ENCODE measurements around the gene UBAC2.

DNA sequence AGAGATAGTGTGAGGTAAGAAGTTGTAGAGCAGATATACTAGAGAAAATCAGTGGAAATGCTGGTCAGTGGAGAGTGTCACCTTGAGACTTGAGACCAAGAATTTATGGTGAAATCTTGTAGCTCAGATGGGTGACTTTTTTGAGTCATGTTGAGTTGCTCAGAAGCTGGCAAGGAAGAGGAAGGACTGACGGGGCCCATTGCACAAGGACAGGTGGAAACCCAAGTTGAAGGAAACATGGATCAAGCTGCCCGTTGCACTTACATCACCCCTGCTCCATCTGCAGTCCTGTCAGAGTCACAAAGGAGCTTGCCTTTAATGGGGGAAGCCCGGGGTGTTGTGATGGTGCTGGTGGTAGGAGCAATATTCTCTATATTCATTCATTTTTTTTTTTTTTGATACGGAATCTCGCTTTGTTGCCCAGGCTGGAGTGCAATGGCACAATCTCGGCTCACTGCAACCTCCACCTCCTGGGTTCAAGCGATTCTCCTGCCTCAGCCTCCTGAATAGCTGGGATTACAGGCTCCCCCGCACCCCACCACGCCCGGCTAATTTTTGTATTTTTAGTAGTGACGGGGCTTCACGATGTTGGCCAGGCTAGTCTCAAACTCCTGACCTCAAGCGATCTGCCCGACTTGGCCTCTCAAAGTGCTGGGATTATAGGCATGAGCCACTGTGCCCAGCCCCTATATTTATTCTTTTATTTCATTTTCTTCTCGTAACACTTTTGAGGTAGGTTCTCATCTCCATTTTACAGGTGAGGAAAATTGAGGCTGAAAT, 27.4 kb downstream of the UBAC2 start:
- TF ChIP-seq POLR2A (IDR thresholded peaks at IDR 0.05): no peak
- TF ChIP-seq, protein P1, sequence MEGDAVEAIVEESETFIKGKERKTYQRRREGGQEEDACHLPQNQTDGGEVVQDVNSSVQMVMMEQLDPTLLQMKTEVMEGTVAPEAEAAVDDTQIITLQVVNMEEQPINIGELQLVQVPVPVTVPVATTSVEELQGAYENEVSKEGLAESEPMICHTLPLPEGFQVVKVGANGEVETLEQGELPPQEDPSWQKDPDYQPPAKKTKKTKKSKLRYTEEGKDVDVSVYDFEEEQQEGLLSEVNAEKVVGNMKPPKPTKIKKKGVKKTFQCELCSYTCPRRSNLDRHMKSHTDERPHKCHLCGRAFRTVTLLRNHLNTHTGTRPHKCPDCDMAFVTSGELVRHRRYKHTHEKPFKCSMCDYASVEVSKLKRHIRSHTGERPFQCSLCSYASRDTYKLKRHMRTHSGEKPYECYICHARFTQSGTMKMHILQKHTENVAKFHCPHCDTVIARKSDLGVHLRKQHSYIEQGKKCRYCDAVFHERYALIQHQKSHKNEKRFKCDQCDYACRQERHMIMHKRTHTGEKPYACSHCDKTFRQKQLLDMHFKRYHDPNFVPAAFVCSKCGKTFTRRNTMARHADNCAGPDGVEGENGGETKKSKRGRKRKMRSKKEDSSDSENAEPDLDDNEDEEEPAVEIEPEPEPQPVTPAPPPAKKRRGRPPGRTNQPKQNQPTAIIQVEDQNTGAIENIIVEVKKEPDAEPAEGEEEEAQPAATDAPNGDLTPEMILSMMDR (IDR thresholded peaks at IDR 0.05): no peak

All from suprapubic skin (tissue), 3 donors.